HL-60 (cell line): Measurements from ENCODE around the gene SLC4A8.

Experiments used
- DNase-seq, 2 experiments: peaks; one replicate each; pipeline ENCODE4 v3.0.0-alpha.2; 2010 to 2020; ENCODE audit warnings: low read depth in 1 of 2, low spot score in 1 of 2
- H3K27ac ChIP-seq: fragments of 250-450 bp; sonication (Bioruptor Pico); replicated peaks from 2 replicates; pipeline ENCODE4 v1.5.1; 2020; ENCODE audit warnings: mild to moderate bottlenecking, moderate library complexity
- H3K27me3 ChIP-seq: fragments of 250-450 bp; sonication (Bioruptor Pico); 2 replicates; pipeline ENCODE4 v1.5.1; 2021; ENCODE audit warnings: mild to moderate bottlenecking, moderate library complexity; ENCODE audit not compliant: insufficient read depth, poor library complexity, severe bottlenecking
- H3K4me3 ChIP-seq: replicated peaks from 2 replicates; pipeline ENCODE4 v1.5.1; 2011; ENCODE audit warnings: mild to moderate bottlenecking, control low read depth, low read length; ENCODE audit not compliant: insufficient read depth
- CTCF ChIP-seq: IDR thresholded peaks from one replicate; pipeline ENCODE4 v1.5.1; 2011; ENCODE audit warnings: low read length, control low read depth, inconsistent platforms; ENCODE audit not compliant: insufficient read depth
- GABPA ChIP-seq: IDR thresholded peaks from 2 replicates; pipeline ENCODE4 v1.6.1; 2012; ENCODE audit warnings: low read depth
- POLR2AphosphoS5 ChIP-seq: IDR thresholded peaks from 2 replicates; pipeline ENCODE4 v1.6.1; 2012; ENCODE audit warnings: low read depth
- SPI1 ChIP-seq: IDR thresholded peaks from 2 replicates; pipeline ENCODE4 v1.6.1; 2012; ENCODE audit warnings: low read depth, mild to moderate bottlenecking, borderline replicate concordance
- TF ChIP-seq, protein P1 (sequence below): IDR thresholded peaks from 2 replicates; pipeline ENCODE4 v1.6.1; 2012; ENCODE audit warnings: low read depth; ENCODE audit not compliant: insufficient replicate concordance

Gene SLC4A8

GRCh38 chr12:51417826-51418225 is 6.8 kb upstream of the SLC4A8 start:
- Histone ChIP-seq H3K27me3 (peaks cover 3% of the 10 kb centered on the region), H3K27ac (no peak overlapping the region), H3K4me3 (no peak overlapping the region)
- DNase-seq = no peak
- TF ChIP-seq SPI1 (no peak), CTCF (no peak), POLR2AphosphoS5 (no peak), GABPA (no peak)
- TF ChIP-seq, protein P1, sequence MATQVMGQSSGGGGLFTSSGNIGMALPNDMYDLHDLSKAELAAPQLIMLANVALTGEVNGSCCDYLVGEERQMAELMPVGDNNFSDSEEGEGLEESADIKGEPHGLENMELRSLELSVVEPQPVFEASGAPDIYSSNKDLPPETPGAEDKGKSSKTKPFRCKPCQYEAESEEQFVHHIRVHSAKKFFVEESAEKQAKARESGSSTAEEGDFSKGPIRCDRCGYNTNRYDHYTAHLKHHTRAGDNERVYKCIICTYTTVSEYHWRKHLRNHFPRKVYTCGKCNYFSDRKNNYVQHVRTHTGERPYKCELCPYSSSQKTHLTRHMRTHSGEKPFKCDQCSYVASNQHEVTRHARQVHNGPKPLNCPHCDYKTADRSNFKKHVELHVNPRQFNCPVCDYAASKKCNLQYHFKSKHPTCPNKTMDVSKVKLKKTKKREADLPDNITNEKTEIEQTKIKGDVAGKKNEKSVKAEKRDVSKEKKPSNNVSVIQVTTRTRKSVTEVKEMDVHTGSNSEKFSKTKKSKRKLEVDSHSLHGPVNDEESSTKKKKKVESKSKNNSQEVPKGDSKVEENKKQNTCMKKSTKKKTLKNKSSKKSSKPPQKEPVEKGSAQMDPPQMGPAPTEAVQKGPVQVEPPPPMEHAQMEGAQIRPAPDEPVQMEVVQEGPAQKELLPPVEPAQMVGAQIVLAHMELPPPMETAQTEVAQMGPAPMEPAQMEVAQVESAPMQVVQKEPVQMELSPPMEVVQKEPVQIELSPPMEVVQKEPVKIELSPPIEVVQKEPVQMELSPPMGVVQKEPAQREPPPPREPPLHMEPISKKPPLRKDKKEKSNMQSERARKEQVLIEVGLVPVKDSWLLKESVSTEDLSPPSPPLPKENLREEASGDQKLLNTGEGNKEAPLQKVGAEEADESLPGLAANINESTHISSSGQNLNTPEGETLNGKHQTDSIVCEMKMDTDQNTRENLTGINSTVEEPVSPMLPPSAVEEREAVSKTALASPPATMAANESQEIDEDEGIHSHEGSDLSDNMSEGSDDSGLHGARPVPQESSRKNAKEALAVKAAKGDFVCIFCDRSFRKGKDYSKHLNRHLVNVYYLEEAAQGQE = no peak

DNA sequence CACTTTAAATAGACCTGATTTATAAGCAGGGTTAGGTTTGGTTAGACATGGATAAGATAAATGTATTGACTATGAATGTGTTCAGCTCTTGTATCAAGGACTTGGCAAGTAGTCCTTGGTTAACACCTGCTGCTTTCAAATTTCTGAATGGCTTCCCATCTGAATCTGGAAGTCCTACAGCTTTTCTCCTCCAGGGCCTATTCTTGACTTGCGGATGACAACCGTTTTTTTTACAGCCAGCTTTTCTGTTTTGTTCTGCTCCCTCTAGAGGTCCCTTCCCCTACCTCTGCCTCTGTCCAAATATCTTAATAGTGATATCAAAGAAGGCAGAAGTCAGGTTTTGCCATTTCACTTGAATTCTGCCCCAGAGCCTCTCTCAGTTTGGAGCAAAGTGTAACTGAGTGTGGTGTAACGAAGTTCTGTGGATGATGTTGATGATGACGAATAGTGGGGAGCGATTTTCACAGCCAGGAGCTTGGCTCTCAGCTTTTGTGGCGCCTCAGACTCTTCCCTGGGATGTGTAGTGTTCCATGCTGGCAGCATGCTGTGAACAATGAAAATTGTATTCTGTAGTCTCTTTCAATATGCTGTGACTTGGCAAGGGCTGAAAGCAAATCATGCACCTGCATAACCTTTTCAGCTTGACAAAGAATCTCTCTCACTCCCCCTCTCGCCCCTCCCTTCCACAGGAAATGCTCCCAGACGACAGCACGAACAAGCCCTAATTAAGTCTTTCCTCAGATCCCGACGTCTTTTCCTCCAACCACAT is 5.0 kb upstream of the SLC4A8 start:
- no peak for DNase-seq
- Histone ChIP-seq H3K27me3 (peaks cover 15% of the 10 kb centered on the region), H3K27ac (no peak overlapping the region), H3K4me3 (no peak overlapping the region)
- TF ChIP-seq CTCF = no peak
- no peak for TF ChIP-seq GABPA
- TF ChIP-seq, protein P1 = no peak
- TF ChIP-seq SPI1 = no peak
- no peak for TF ChIP-seq POLR2AphosphoS5

- H3K4me3 ChIP-seq = no peak overlapping the region
- TF ChIP-seq GABPA (no peak), POLR2AphosphoS5 (no peak), CTCF (peak; percentile 61)
- TF ChIP-seq, protein P1 = no peak
- H3K27me3 ChIP-seq = peaks cover 31% of the 10 kb centered on the region
- H3K27ac ChIP-seq = no peak overlapping the region
- peak in 1 of 2 experiments; percentile 63 for DNase-seq
These were observed 3.3 kb upstream of the SLC4A8 start for GRCh38 chr12:51421266-51421884.
